HEK293 (cell line): ENCODE measurements around the gene MAN1C1.

ENCODE experiments used
- CTCF ChIA-PET: fragments of 350-600 bp; formaldehyde crosslinking; extraction: SDS; loops from one replicate; lab custom pipeline; 2021; ENCODE audit warnings: antibody characterized with exemption; lab: Yijun Ruan, JAX
- POLR2A ChIA-PET: fragments of 300-600 bp; formaldehyde crosslinking; extraction: SDS; loops from one replicate; lab custom pipeline; 2020; ENCODE audit warnings: antibody characterized with exemption, inconsistent platforms; lab: Yijun Ruan, JAX
- H3K27ac ChIP-seq: fragments of 200-500 bp; sonication (Bioruptor generic); 2 replicates; pipeline ENCODE4 v1.5.1; 2014; ENCODE audit warnings: low read depth, low read length, control low read depth, inconsistent platforms; ENCODE audit errors: extremely low read depth
- H3K36me3 ChIP-seq, 2 experiments: fragments of 200-500 bp in 1 of 2; sonication (Bioruptor generic) in 1 of 2; 1 replicate in 1 of 2; 2 replicates in 1 of 2; pipeline ENCODE4 v1.5.1; 2014 to 2017; ENCODE audit warnings: inconsistent platforms in 2 of 2, low read length in 2 of 2; ENCODE audit not compliant: control insufficient read depth in 2 of 2, insufficient read depth in 1 of 2
- H3K4me1 ChIP-seq: fragments of 200-500 bp; sonication (Bioruptor generic); 2 replicates; pipeline ENCODE4 v1.5.1; 2014; ENCODE audit warnings: mild to moderate bottlenecking, low read length, inconsistent platforms; ENCODE audit not compliant: control insufficient read depth, insufficient read depth
- H3K4me3 ChIP-seq: 2 replicates; pipeline ENCODE4 v1.5.1; 2011; ENCODE audit warnings: low read depth, mild to moderate bottlenecking, control low read depth, low read length, moderate library complexity
- H3K9me3 ChIP-seq: fragments of 200-500 bp; sonication (Bioruptor generic); 2 replicates; pipeline ENCODE4 v1.5.1; 2014; ENCODE audit warnings: low read depth, low read length, inconsistent platforms; ENCODE audit not compliant: control insufficient read depth, insufficient read depth
- FEZF1 ChIP-seq: fragments of 450-650 bp; formaldehyde crosslinking; IDR thresholded peaks from 2 replicates; pipeline ENCODE4 v1.5.1; 2016; ENCODE audit warnings: missing biosample characterization, missing genetic modification characterization
- GFI1B ChIP-seq: fragments of 450-650 bp; formaldehyde crosslinking; IDR thresholded peaks from 2 replicates; pipeline ENCODE4 v1.5.1; 2016; ENCODE audit warnings: missing biosample characterization, missing genetic modification characterization
- KLF1 ChIP-seq: fragments of 450-650 bp; formaldehyde crosslinking; IDR thresholded peaks from 2 replicates; pipeline ENCODE4 v1.5.1; 2016; ENCODE audit warnings: missing biosample characterization, missing genetic modification characterization
- MEIS1 ChIP-seq: sonication (generic); formaldehyde crosslinking; IDR thresholded peaks from 2 replicates; pipeline ENCODE4 v1.8.1; 2022; ENCODE audit warnings: missing genetic modification reagents, mild to moderate bottlenecking, borderline replicate concordance
- OSR2 ChIP-seq: fragments of 450-650 bp; formaldehyde crosslinking; IDR thresholded peaks from 2 replicates; pipeline ENCODE4 v1.5.1; 2016; ENCODE audit warnings: missing biosample characterization, missing genetic modification characterization
- SP7 ChIP-seq: fragments of 450-650 bp; formaldehyde crosslinking; IDR thresholded peaks from 2 replicates; pipeline ENCODE4 v1.5.1; 2016; ENCODE audit warnings: missing biosample characterization, missing genetic modification characterization
- ZBTB8A ChIP-seq: fragments of 450-650 bp; formaldehyde crosslinking; IDR thresholded peaks from 2 replicates; pipeline ENCODE4 v1.5.1; 2016; ENCODE audit warnings: missing biosample characterization, missing genetic modification characterization
- ZIC2 ChIP-seq: fragments of 450-650 bp; formaldehyde crosslinking; IDR thresholded peaks from 2 replicates; pipeline ENCODE4 v1.5.1; 2016; ENCODE audit warnings: missing biosample characterization, missing genetic modification characterization
- ZNF138 ChIP-seq: fragments of 450-650 bp; formaldehyde crosslinking; IDR thresholded peaks from 2 replicates; pipeline ENCODE4 v1.5.1; 2016; ENCODE audit warnings: missing biosample characterization, missing genetic modification characterization, borderline replicate concordance
- ZNF2 ChIP-seq: fragments of 450-650 bp; formaldehyde crosslinking; IDR thresholded peaks from 2 replicates; pipeline ENCODE4 v1.5.1; 2016; ENCODE audit warnings: missing biosample characterization, missing genetic modification characterization
- ZNF214 ChIP-seq: fragments of 450-650 bp; formaldehyde crosslinking; IDR thresholded peaks from 2 replicates; pipeline ENCODE4 v1.5.1; 2017; ENCODE audit warnings: missing biosample characterization, mild to moderate bottlenecking, missing genetic modification characterization, borderline replicate concordance
- ZNF292 ChIP-seq: fragments of 450-650 bp; formaldehyde crosslinking; IDR thresholded peaks from 2 replicates; pipeline ENCODE4 v1.5.1; 2016; ENCODE audit warnings: low read depth, missing biosample characterization, missing genetic modification characterization, borderline replicate concordance
- ZNF423 ChIP-seq: fragments of 450-650 bp; formaldehyde crosslinking; IDR thresholded peaks from 2 replicates; pipeline ENCODE4 v1.5.1; 2016; ENCODE audit warnings: missing biosample characterization, missing genetic modification characterization
- ZNF426 ChIP-seq: fragments of 450-650 bp; formaldehyde crosslinking; IDR thresholded peaks from 2 replicates; pipeline ENCODE4 v1.5.1; 2017; ENCODE audit warnings: missing biosample characterization, missing genetic modification characterization, mild to moderate bottlenecking, inconsistent platforms, moderate library complexity
- ZNF501 ChIP-seq: fragments of 450-650 bp; formaldehyde crosslinking; IDR thresholded peaks from 2 replicates; pipeline ENCODE4 v1.5.1; 2016; ENCODE audit warnings: missing biosample characterization, missing genetic modification characterization
- ZNF521 ChIP-seq: fragments of 450-650 bp; formaldehyde crosslinking; IDR thresholded peaks from 2 replicates; pipeline ENCODE4 v1.5.1; 2017; ENCODE audit warnings: missing biosample characterization, mild to moderate bottlenecking, missing genetic modification characterization
- ZNF558 ChIP-seq: fragments of 450-650 bp; formaldehyde crosslinking; IDR thresholded peaks from 2 replicates; pipeline ENCODE4 v1.5.1; 2016; ENCODE audit warnings: missing biosample characterization, missing genetic modification characterization
- ZNF571 ChIP-seq: fragments of 450-650 bp; formaldehyde crosslinking; IDR thresholded peaks from 2 replicates; pipeline ENCODE4 v1.5.0; 2017; ENCODE audit warnings: missing biosample characterization, missing genetic modification characterization
- ZNF600 ChIP-seq: fragments of 450-650 bp; formaldehyde crosslinking; IDR thresholded peaks from 2 replicates; pipeline ENCODE4 v1.5.1; 2016; ENCODE audit warnings: missing biosample characterization, missing genetic modification characterization
- ZNF621 ChIP-seq: fragments of 450-650 bp; formaldehyde crosslinking; IDR thresholded peaks from 2 replicates; pipeline ENCODE4 v1.5.1; 2017; ENCODE audit warnings: missing biosample characterization, missing genetic modification characterization
- ZNF624 ChIP-seq: fragments of 450-650 bp; formaldehyde crosslinking; IDR thresholded peaks from 2 replicates; pipeline ENCODE4 v1.5.1; 2017; ENCODE audit warnings: missing biosample characterization, missing genetic modification characterization
- ZNF664 ChIP-seq: fragments of 450-650 bp; formaldehyde crosslinking; IDR thresholded peaks from 2 replicates; pipeline ENCODE4 v1.5.1; 2016; ENCODE audit warnings: missing biosample characterization, missing genetic modification characterization
- ZNF830 ChIP-seq: fragments of 450-650 bp; IDR thresholded peaks from 2 replicates; pipeline ENCODE4 v1.5.0; 2018; ENCODE audit warnings: missing biosample characterization, missing genetic modification characterization, low read depth, mild to moderate bottlenecking, moderate library complexity
- ZSCAN16 ChIP-seq: fragments of 450-650 bp; formaldehyde crosslinking; IDR thresholded peaks from 2 replicates; pipeline ENCODE4 v1.5.1; 2016; ENCODE audit warnings: missing biosample characterization, missing genetic modification characterization
- ZSCAN30 ChIP-seq: fragments of 450-650 bp; IDR thresholded peaks from 2 replicates; pipeline ENCODE4 v1.5.1; 2018; ENCODE audit warnings: missing biosample characterization, mild to moderate bottlenecking, missing genetic modification characterization, moderate library complexity
- ZXDB ChIP-seq: fragments of 450-650 bp; formaldehyde crosslinking; IDR thresholded peaks from 2 replicates; pipeline ENCODE4 v1.5.1; 2016; ENCODE audit warnings: missing biosample characterization, missing genetic modification characterization
- TF ChIP-seq, protein P1 (sequence below): fragments of 450-650 bp; formaldehyde crosslinking; IDR thresholded peaks from 2 replicates; pipeline ENCODE4 v1.5.1; 2016; ENCODE audit warnings: missing biosample characterization, missing genetic modification characterization
- TF ChIP-seq, protein P2 (sequence below): fragments of 450-650 bp; formaldehyde crosslinking; IDR thresholded peaks from 2 replicates; pipeline ENCODE4 v1.5.1; 2017; ENCODE audit warnings: missing biosample characterization, missing genetic modification characterization
- TF ChIP-seq, protein P3 (sequence below): sonication (generic); formaldehyde crosslinking; IDR thresholded peaks from 2 replicates; pipeline ENCODE4 v1.8.1; 2022; ENCODE audit warnings: mild to moderate bottlenecking, moderate library complexity, missing genetic modification reagents
- TF ChIP-seq, protein P4 (sequence below): fragments of 450-650 bp; formaldehyde crosslinking; IDR thresholded peaks from 2 replicates; pipeline ENCODE4 v1.5.1; 2016; ENCODE audit warnings: missing biosample characterization, missing genetic modification characterization

MAN1C1 gene

DNA sequence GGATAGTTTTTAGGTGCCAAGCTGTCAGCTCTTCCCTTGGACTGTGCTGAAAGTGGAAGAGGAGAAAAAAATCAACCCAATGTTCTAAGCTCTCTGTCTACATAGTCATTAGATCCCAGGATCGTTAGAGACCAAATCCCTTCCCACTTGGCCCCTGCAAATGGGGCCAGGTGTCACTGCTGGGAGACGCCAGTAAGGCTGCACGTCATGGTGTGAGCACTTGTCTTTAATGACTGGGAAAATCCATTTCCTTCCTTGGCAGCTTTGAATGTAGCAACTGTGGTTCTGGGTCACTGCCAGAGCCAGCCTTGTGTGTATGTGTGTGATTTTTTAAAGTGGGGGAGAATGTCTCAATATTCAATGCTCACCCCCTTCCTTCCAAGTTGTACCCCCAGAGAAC is 59.9 kb downstream of the MAN1C1 start:
- ChIA-PET CTCF (interaction anchor here (0.6 to 1.6 kb wide), 4 partner anchors 16 to 123 kb away, joined by 3 to 5 read pairs (median 4); no protein-coding TSS in a partner anchor), POLR2A (no interaction called here)
- Histone ChIP-seq H3K4me3 (no peak overlapping the region), H3K36me3 (no peaks in the 10 kb centered on the region), H3K27ac (no peak overlapping the region), H3K9me3 (no peaks in the 10 kb centered on the region), H3K4me1 (peaks cover 12% of the 10 kb centered on the region)
- TF ChIP-seq ZNF426 (tag by site-specific recombination) (no peak), ZNF214 (tag by site-specific recombination) (no peak), ZNF621 (tag by site-specific recombination) (no peak), KLF1 (tag by site-specific recombination) (no peak), GFI1B (tag by site-specific recombination) (peak; percentile 43; the same call in 1 of the 2 replicates), SP7 (tag by site-specific recombination) (peak; percentile 73), FEZF1 (tag by site-specific recombination) (peak; percentile 56; the same call in 1 of the 2 replicates), ZNF600 (tag by site-specific recombination) (no peak), ZIC2 (peak; percentile 86), ZSCAN30 (tag by site-specific recombination) (peak; percentile 72), ZBTB8A (tag by site-specific recombination) (0 out of 2 replicates have a peak, but pooled peaks have one; percentile 22), OSR2 (tag by site-specific recombination) (peak; percentile 96), ZSCAN16 (tag by site-specific recombination) (no peak), MEIS1 (CRISPR knock-in tag) (no peak), ZNF138 (tag by site-specific recombination) (no peak), ZNF558 (tag by site-specific recombination) (no peak), ZNF624 (no peak), ZNF2 (no peak), ZNF664 (tag by site-specific recombination) (no peak), ZXDB (tag by site-specific recombination) (peak; percentile 73), ZNF292 (tag by site-specific recombination) (no peak), ZNF521 (tag by site-specific recombination) (no peak), ZNF423 (no peak), ZNF830 (no peak), ZNF571 (tag by site-specific recombination) (no peak), ZNF501 (tag by site-specific recombination) (no peak)
- TF ChIP-seq, protein P1, sequence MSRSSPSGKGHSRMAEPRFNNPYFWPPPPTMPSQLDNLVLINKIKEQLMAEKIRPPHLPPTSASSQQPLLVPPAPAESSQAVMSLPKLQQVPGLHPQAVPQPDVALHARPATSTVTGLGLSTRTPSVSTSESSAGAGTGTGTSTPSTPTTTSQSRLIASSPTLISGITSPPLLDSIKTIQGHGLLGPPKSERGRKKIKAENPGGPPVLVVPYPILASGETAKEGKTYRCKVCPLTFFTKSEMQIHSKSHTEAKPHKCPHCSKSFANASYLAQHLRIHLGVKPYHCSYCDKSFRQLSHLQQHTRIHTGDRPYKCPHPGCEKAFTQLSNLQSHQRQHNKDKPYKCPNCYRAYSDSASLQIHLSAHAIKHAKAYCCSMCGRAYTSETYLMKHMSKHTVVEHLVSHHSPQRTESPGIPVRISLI (tag by site-specific recombination): no peak
- TF ChIP-seq, protein P2, sequence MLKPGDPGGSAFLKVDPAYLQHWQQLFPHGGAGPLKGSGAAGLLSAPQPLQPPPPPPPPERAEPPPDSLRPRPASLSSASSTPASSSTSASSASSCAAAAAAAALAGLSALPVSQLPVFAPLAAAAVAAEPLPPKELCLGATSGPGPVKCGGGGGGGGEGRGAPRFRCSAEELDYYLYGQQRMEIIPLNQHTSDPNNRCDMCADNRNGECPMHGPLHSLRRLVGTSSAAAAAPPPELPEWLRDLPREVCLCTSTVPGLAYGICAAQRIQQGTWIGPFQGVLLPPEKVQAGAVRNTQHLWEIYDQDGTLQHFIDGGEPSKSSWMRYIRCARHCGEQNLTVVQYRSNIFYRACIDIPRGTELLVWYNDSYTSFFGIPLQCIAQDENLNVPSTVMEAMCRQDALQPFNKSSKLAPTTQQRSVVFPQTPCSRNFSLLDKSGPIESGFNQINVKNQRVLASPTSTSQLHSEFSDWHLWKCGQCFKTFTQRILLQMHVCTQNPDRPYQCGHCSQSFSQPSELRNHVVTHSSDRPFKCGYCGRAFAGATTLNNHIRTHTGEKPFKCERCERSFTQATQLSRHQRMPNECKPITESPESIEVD (tag by site-specific recombination): peak; percentile 39; the same call in 1 of the 2 replicates
- TF ChIP-seq, protein P3, sequence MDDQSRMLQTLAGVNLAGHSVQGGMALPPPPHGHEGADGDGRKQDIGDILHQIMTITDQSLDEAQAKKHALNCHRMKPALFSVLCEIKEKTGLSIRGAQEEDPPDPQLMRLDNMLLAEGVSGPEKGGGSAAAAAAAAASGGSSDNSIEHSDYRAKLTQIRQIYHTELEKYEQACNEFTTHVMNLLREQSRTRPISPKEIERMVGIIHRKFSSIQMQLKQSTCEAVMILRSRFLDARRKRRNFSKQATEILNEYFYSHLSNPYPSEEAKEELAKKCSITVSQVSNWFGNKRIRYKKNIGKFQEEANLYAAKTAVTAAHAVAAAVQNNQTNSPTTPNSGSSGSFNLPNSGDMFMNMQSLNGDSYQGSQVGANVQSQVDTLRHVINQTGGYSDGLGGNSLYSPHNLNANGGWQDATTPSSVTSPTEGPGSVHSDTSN (CRISPR knock-in tag): no peak
- TF ChIP-seq, protein P4, sequence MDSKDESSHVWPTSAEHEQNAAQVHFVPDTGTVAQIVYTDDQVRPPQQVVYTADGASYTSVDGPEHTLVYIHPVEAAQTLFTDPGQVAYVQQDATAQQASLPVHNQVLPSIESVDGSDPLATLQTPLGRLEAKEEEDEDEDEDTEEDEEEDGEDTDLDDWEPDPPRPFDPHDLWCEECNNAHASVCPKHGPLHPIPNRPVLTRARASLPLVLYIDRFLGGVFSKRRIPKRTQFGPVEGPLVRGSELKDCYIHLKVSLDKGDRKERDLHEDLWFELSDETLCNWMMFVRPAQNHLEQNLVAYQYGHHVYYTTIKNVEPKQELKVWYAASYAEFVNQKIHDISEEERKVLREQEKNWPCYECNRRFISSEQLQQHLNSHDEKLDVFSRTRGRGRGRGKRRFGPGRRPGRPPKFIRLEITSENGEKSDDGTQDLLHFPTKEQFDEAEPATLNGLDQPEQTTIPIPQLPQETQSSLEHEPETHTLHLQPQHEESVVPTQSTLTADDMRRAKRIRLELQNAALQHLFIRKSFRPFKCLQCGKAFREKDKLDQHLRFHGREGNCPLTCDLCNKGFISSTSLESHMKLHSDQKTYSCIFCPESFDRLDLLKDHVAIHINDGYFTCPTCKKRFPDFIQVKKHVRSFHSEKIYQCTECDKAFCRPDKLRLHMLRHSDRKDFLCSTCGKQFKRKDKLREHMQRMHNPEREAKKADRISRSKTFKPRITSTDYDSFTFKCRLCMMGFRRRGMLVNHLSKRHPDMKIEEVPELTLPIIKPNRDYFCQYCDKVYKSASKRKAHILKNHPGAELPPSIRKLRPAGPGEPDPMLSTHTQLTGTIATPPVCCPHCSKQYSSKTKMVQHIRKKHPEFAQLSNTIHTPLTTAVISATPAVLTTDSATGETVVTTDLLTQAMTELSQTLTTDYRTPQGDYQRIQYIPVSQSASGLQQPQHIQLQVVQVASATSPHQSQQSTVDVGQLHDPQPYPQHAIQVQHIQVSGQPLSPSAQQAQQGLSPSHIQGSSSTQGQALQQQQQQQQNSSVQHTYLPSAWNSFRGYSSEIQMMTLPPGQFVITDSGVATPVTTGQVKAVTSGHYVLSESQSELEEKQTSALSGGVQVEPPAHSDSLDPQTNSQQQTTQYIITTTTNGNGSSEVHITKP (tag by site-specific recombination): peak; percentile 93
